Measurements from ENCODE around the gene NDUFS2. TPM values are rescaled to one million over a fixed set of nuclear protein-coding genes. Genes with fewer than 3 reads are reported as not detected.
"Not testable (repeated sequence)": the region's sequence is repeated elsewhere in the genome, so short reads cannot be mapped to it uniquely, and the experiment has no call there.

NDUFS2 gene
- total RNA-seq, 2 experiments from 2014 or later, result 69.4 to 83.9 TPM

DNA sequence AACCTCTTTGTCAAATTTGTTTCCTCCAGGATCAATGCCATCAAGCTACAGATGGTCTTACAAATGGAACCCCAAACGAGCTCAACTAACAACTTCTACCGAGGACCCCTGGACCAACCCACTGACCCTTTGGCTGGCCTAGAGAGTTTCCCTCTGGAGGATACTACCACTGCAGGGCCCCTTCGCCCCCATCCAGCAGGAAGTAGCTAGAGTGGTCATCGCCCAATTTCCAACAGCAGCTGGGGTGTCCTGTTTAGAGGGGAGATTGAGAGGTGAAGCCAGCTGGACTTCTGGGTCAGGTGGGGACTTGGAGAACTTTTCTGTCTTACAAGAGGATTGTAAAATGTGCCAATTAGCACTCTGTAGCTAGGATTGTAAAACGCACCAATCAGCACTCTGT, 54.9 kb downstream of the NDUFS2 start:
- ATAC-seq, DNase-seq, H3K27ac Mint-ChIP-seq, H3K36me3 Mint-ChIP-seq, CTCF ChIA-PET, H3K4me3 Mint-ChIP-seq: not testable (repeated sequence)
- Mint-ChIP-seq H3K27me3 (peaks cover 54% of the 10 kb centered on the region), H3K9me3 (ENCODE audit: low read depth) (peaks cover 13% of the 10 kb centered on the region), H3K4me1 (peaks cover 14% of the 10 kb centered on the region)

DNA sequence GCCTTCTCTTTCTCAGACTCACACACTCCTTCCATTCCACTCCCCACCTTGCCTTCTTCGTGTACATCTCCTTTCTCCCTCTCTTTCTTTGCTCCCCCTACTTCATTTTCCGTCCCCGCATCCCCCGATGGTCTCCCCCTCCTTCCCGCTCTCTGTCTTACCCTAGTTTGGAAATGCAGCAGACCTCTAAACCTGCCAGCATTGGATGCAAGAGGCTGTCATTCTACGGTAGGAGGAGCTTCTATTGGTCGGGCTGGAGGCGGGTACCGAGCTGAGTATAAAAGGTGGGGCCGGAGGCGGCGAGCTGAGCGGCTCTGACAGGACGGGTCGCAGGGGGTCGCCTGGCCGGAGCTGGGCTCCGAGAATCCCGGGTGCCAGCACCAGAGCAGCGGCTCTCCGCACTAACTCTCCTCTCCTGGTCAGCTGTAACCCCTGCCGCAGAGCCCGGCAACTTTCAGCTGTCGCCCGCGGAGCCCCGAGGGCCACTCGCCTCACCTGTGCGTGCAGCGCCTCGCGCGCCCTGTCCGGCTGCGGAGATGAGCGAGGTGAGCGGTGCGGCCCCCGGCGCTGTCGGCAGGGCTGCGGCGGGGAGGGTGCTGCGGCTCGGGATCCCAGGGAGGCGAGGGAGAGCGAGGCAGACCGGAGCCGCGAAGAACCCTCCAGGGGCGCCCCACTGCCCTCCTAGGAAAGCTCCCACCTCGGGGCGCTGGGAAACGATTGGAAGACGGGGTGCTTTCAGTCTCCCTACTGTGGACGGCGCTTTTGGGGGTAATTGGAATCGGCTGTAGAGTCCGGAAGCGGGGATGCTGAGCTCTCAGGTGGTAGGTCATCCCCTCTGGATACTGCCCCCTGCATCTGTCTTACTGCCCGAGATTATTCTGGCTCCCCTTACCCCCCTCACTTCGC, 56.5 kb downstream of the NDUFS2 start, which contains the start of gene PCP4L1:
PCP4L1 (plus strand) TSS at position 307 of the 906 bp plus-strand sequence; CDS start at position 537, 230 bp downstream.
- Mint-ChIP-seq H3K4me3 (peak within 1 kb of the TSS; percentile 53), H3K27ac (no peak within 1 kb of the TSS), H3K9me3 (ENCODE audit: low read depth) (peaks cover 13% of the 10 kb centered on the region), H3K4me1 (peaks cover 14% of the 10 kb centered on the region), H3K27me3 (peaks cover 60% of the 10 kb centered on the region), H3K36me3 (peaks cover 8% of the 10 kb centered on the region)
- CTCF ChIA-PET, result interaction anchor here (0.6 to 3.5 kb wide), 5 partner anchors 29 to 154 kb away, joined by 3 to 23 read pairs (median 3); partner anchors contain the start of gene NDUFS2
- ATAC-seq (peak; percentile 90), DNase-seq (peak; percentile 60)

DNA sequence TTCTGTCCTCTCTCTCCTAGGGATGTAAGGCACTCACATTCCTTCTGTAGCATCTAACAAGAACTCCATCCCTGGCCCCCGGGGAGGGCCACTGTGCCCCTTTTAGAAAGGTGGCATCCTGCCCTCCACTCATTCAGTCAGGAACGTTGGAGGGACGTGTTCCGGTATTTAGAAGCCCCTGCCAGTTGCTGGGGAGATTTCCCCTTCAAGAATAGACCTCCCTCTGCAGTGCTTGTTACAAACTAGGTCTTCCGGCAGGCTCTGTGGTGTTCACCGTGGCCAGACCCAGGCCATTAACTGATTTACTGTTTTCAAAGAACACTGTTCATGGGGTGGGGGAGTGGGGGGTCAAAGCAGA, 57.2 kb downstream of the NDUFS2 start:
- CTCF ChIA-PET, result interaction anchor here (0.6 to 3.5 kb wide), 4 partner anchors 29 to 123 kb away, joined by 3 to 23 read pairs (median 4); no protein-coding TSS in a partner anchor
- no peak for ATAC-seq
- H3K9me3 Mint-ChIP-seq (ENCODE audit: low read depth), result peaks cover 13% of the 10 kb centered on the region
- H3K36me3 Mint-ChIP-seq, result peaks cover 8% of the 10 kb centered on the region
- peak overlapping the region; percentile 53 for H3K4me3 Mint-ChIP-seq
- DNase-seq, result no peak
- H3K27me3 Mint-ChIP-seq, result peaks cover 60% of the 10 kb centered on the region
- peaks cover 14% of the 10 kb centered on the region for H3K4me1 Mint-ChIP-seq
- no peak overlapping the region for H3K27ac Mint-ChIP-seq

DNA sequence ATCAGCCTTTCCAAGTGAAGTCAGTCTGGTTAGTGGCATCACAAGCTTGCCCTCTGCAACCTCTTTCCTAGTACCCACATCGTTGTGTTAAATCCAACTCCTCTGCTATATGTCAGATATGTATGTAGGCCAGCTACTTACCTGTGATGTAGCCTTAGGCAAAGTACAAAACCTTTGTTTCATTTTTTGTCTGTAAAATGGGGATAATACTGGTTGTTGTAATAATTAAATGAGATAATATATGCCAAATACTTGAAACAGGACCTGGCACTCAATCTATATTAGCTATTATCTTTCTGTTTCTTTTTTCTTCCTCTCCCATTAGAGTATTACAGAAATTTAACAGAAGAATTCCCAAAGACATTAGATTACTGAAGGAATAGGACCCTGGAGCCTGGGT, 57.6 kb downstream of the NDUFS2 start:
- Mint-ChIP-seq H3K4me3 (no peak overlapping the region), H3K27me3 (peaks cover 62% of the 10 kb centered on the region), H3K9me3 (ENCODE audit: low read depth) (peaks cover 13% of the 10 kb centered on the region), H3K36me3 (peaks cover 8% of the 10 kb centered on the region), H3K4me1 (peaks cover 14% of the 10 kb centered on the region), H3K27ac (no peak overlapping the region)
- CTCF ChIA-PET, result interaction anchor here (0.6 to 3.5 kb wide), 4 partner anchors 29 to 123 kb away, joined by 3 to 23 read pairs (median 4); no protein-coding TSS in a partner anchor
- no peak for ATAC-seq
- DNase-seq, result no peak

DNA sequence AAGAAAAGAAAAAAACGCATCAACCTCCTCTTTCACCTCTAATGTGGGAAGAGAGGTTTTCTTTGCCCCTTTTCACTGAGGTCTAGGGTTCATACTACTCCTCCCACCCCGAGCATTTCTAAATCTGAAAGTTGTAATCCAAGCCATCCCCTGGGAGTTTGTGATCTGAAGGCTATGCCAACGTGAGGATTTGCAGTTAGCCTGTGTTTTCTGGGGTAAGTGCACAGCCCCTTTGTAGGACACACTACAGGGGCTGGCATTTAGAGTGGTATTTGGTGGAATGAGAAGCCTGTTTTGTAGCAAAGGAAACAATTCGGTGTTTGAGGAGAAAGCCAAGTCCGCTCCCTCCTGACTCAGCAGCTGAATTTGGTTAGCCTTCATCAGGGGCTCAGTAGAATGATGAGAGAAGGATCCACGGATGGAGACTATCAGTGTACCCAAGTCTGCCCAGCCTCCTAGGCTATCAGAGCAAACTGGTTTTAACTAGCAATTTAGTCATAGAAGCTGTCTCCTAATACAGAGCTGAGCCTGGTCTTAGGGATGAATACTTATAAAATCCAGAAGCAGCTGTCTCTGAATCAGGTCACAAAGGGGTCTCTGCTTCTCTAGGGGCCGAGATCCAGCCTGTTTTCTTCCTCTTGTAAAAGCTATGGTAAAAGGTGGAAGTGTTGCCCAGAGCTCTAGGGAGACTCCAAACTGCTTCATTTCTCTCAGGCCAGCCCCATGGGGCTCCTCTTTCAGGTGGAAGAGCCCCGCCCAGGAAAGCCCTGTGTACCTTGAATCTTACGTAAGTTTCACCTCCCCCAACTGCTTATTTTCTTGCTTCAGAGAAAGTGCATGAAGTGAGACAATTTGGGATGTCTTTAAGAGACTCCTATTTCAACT, 58.5 kb downstream of the NDUFS2 start:
- CTCF ChIA-PET, result interaction anchor here (1.1 to 3.5 kb wide), 4 partner anchors 30 to 122 kb away, joined by 3 to 23 read pairs (median 4); partner anchors contain the start of gene TOMM40L
- ATAC-seq (no peak), DNase-seq (no peak)
- Mint-ChIP-seq H3K4me1 (peaks cover 14% of the 10 kb centered on the region), H3K27ac (no peak overlapping the region), H3K9me3 (ENCODE audit: low read depth) (peaks cover 13% of the 10 kb centered on the region), H3K4me3 (no peak overlapping the region), H3K27me3 (peaks cover 66% of the 10 kb centered on the region), H3K36me3 (peaks cover 8% of the 10 kb centered on the region)

DNA sequence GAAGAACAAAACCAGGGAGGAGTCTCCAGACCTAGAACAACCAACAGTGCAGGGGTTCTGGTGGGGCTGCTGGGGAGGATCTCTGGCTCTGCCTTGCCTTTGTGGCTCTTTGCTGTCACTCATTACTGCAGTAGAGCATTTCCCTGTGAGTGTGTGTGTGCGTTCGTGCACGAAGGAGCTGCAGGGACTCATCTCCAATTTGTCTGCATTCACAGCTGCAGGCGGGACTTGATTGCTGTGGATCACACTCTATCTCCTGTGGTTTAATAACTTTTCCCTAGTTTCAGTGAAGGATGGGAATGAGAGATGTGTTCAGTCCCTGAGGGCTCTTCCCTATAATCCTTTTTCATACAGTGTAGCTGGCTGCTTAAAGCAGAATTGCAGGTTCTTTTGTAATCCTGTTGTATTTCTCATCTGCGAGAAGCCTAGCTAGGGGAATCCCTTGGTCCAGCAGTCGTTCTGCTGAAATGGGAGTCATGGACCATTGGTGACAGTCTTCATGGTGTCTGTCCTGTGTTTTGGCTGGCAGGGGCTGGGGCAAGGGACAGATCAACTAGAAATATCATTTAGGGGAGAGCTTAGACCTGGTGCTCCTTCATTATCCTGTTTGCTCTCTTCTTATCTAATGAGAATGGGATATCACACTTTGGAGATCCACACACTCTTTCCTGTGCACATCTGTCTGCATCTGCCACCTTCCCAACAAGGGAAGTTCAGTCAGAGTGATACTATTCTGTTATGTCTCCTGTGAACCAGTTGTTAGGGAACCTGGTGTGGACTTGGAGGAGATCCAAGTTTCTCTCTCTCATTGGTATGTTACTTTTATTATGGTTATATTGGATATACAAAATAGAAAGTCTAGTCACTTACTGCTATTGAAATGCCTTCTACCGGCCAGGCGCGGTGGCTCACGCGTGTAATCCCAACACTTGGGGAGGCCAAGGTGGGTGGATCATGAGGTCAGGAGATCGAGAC, 59.4 kb downstream of the NDUFS2 start:
- H3K27ac Mint-ChIP-seq, result no peak overlapping the region
- H3K4me1 Mint-ChIP-seq, result peaks cover 14% of the 10 kb centered on the region
- H3K4me3 Mint-ChIP-seq, result no peak overlapping the region
- H3K36me3 Mint-ChIP-seq, result peaks cover 8% of the 10 kb centered on the region
- H3K9me3 Mint-ChIP-seq (ENCODE audit: low read depth), result peaks cover 13% of the 10 kb centered on the region
- DNase-seq (no peak), ATAC-seq (no peak)
- peaks cover 60% of the 10 kb centered on the region for H3K27me3 Mint-ChIP-seq
- CTCF ChIA-PET, result interaction anchor here (1.1 to 3.5 kb wide), 3 partner anchors 30 to 121 kb away, joined by 3 to 23 read pairs (median 3); partner anchors contain the start of gene TOMM40L

Small RNA genes lying within 50 kb of the gene (microRNA-seq; reads per million reads assigned to microRNA genes)
- gene MIR5187, result not detected

Other genes with a start within 250 kb of the NDUFS2 start
- gene ITLN2, start 247.6 kb upstream of the NDUFS2 start, total RNA-seq, result not detected
- gene F11R, start 181.2 kb upstream of the NDUFS2 start, total RNA-seq, result 10 to 100 TPM; 13.5 to 14.0 TPM
- gene TSTD1, start 163.4 kb upstream of the NDUFS2 start, total RNA-seq, result 10 to 100 TPM; 62.8 TPM
- gene USF1, start 156.4 kb upstream of the NDUFS2 start, total RNA-seq, result 10 to 100 TPM; 75.4 to 90.1 TPM
- 100 to 1,000 TPM; 260 to 273 TPM for gene ARHGAP30, start 132.5 kb upstream of the NDUFS2 start, total RNA-seq
- gene NECTIN4, start 112.8 kb upstream of the NDUFS2 start, total RNA-seq, result under 1 TPM; 0.12 TPM
- under 1 TPM; 0.52 to 0.85 TPM for gene KLHDC9, start 104.0 kb upstream of the NDUFS2 start, total RNA-seq
- gene PFDN2, start 84.3 kb upstream of the NDUFS2 start, total RNA-seq, result 10 to 100 TPM; 82.8 to 98.5 TPM
- gene NIT1, start 84.3 kb upstream of the NDUFS2 start, total RNA-seq, result 10 to 100 TPM; 36.4 to 40.9 TPM
- 10 to 100 TPM; 37.1 to 40.6 TPM for gene DEDD, start 69.7 kb upstream of the NDUFS2 start, total RNA-seq
- 10 to 100 TPM; 90.7 to 98.4 TPM for gene UFC1, start 48.4 kb upstream of the NDUFS2 start, total RNA-seq
- 10 to 100 TPM; 36.0 to 40.8 TPM for gene USP21, start 42.9 kb upstream of the NDUFS2 start, total RNA-seq
- 10 to 100 TPM; 34.5 to 43.9 TPM for gene PPOX, start 35.9 kb upstream of the NDUFS2 start, total RNA-seq
- 10 to 100 TPM; 47.0 to 53.5 TPM for gene B4GALT3, start 24.9 kb upstream of the NDUFS2 start, total RNA-seq
- under 1 TPM; 0.30 to 0.38 TPM for gene ADAMTS4, start 3.3 kb upstream of the NDUFS2 start, total RNA-seq
- 1 to 10 TPM; 1.1 to 5.8 TPM for gene FCER1G, start 12.9 kb downstream of the NDUFS2 start, total RNA-seq
- not detected for gene APOA2, start 21.3 kb downstream of the NDUFS2 start, total RNA-seq
- gene TOMM40L, start 23.7 kb downstream of the NDUFS2 start, total RNA-seq, result 10 to 100 TPM; 19.4 to 27.6 TPM
- gene NR1I3, start 35.8 kb downstream of the NDUFS2 start, total RNA-seq, result not detected
- not detected for gene PCP4L1, start 56.4 kb downstream of the NDUFS2 start, total RNA-seq
- gene MPZ, start 107.6 kb downstream of the NDUFS2 start, total RNA-seq, result 1 to 10 TPM; 3.9 to 5.9 TPM
- 100 to 1,000 TPM; 144 to 173 TPM for gene SDHC, start 112.0 kb downstream of the NDUFS2 start, total RNA-seq
- gene CFAP126, start 165.5 kb downstream of the NDUFS2 start, total RNA-seq, result not detected

All from activated CD8-positive, alpha-beta memory T cell treated with anti-CD3 and anti-CD28 coated beads, Interleukin-2, amount 10 ng/mL, durations not matched to agents 7 days and 5 days (primary cell).